Measurements from ENCODE around the gene AKIRIN1.

The AKIRIN1 gene

GRCh38 chr1:38997034-38997900, 6.2 kb downstream of the AKIRIN1 start:
- ChIA-PET POLR2A (interaction anchor here (0.5 kb wide), 1 partner anchor 463 kb away, joined by 3 read pairs; no protein-coding TSS in a partner anchor), CTCF (no interaction called here)
- TF ChIP-seq PKNOX1 (IDR thresholded peaks at IDR 0.05) (no peak), NFRKB (IDR thresholded peaks at IDR 0.05) (no peak), L3MBTL2 (conservative IDR thresholded peaks at IDR 0.05) (no peak), ARNT (IDR thresholded peaks at IDR 0.05) (no peak), ELF4 (IDR thresholded peaks at IDR 0.05) (no peak), FOXM1 (IDR thresholded peaks at IDR 0.05; ENCODE audit: borderline replicate concordance) (no peak), SP1 (IDR thresholded peaks at IDR 0.05) (no peak), FOXK2 (IDR thresholded peaks at IDR 0.05) (no peak), CTBP1 (IDR thresholded peaks at IDR 0.05; ENCODE audit: borderline replicate concordance) (no peak), SUZ12 (IDR thresholded peaks at IDR 0.05) (no peak), FOXA1 (IDR thresholded peaks at IDR 0.05) (no peak), BHLHE40 (IDR thresholded peaks at IDR 0.05; ENCODE audit: borderline replicate concordance) (no peak), HDGF (IDR thresholded peaks at IDR 0.05; ENCODE audit: borderline replicate concordance) (no peak), TARDBP (IDR thresholded peaks at IDR 0.05) (no peak), ZNF384 (IDR thresholded peaks at IDR 0.05) (no peak), LEF1 (IDR thresholded peaks at IDR 0.05; ENCODE audit: borderline replicate concordance) (no peak)
- no peak for DNase-seq (ENCODE audit: extremely low spot score)

GRCh38 chr1:38997901-38998190, 6.8 kb downstream of the AKIRIN1 start:
- CTCF ChIA-PET: no interaction called here
- TF ChIP-seq SUZ12 (IDR thresholded peaks at IDR 0.05): no peak
- TF ChIP-seq ARNT (IDR thresholded peaks at IDR 0.05): no peak
- TF ChIP-seq ELF4 (IDR thresholded peaks at IDR 0.05): no peak
- TF ChIP-seq L3MBTL2 (conservative IDR thresholded peaks at IDR 0.05): no peak
- no peak for TF ChIP-seq BHLHE40 (IDR thresholded peaks at IDR 0.05; ENCODE audit: borderline replicate concordance)
- no peak for TF ChIP-seq SP1 (IDR thresholded peaks at IDR 0.05)
- no peak for TF ChIP-seq CTBP1 (IDR thresholded peaks at IDR 0.05; ENCODE audit: borderline replicate concordance)
- no peak for TF ChIP-seq FOXM1 (IDR thresholded peaks at IDR 0.05; ENCODE audit: borderline replicate concordance)
- TF ChIP-seq HDGF (IDR thresholded peaks at IDR 0.05; ENCODE audit: borderline replicate concordance): no peak
- TF ChIP-seq FOXK2 (IDR thresholded peaks at IDR 0.05): no peak
- no peak for TF ChIP-seq FOXA1 (IDR thresholded peaks at IDR 0.05)
- no peak for TF ChIP-seq ZNF384 (IDR thresholded peaks at IDR 0.05)
- TF ChIP-seq NFRKB (IDR thresholded peaks at IDR 0.05): no peak
- TF ChIP-seq PKNOX1 (IDR thresholded peaks at IDR 0.05): no peak
- no peak for TF ChIP-seq LEF1 (IDR thresholded peaks at IDR 0.05; ENCODE audit: borderline replicate concordance)
- no peak for TF ChIP-seq TARDBP (IDR thresholded peaks at IDR 0.05)
- no peak for DNase-seq (ENCODE audit: extremely low spot score)
- POLR2A ChIA-PET: no interaction called here

- POLR2A ChIA-PET: interaction anchor here (1.4 kb wide), 1 partner anchor 128 kb away, joined by 3 read pairs; the partner anchor contains the start of gene MYCBP
- no peak for DNase-seq (ENCODE audit: extremely low spot score)
- CTCF ChIA-PET: no interaction called here
- no peak for TF ChIP-seq ARNT (IDR thresholded peaks at IDR 0.05)
- no peak for TF ChIP-seq ELF4 (IDR thresholded peaks at IDR 0.05)
- no peak for TF ChIP-seq PKNOX1 (IDR thresholded peaks at IDR 0.05)
- TF ChIP-seq SUZ12 (IDR thresholded peaks at IDR 0.05): no peak
- no peak for TF ChIP-seq FOXA1 (IDR thresholded peaks at IDR 0.05)
- no peak for TF ChIP-seq LEF1 (IDR thresholded peaks at IDR 0.05; ENCODE audit: borderline replicate concordance)
- TF ChIP-seq SP1 (IDR thresholded peaks at IDR 0.05): no peak
- no peak for TF ChIP-seq BHLHE40 (IDR thresholded peaks at IDR 0.05; ENCODE audit: borderline replicate concordance)
- no peak for TF ChIP-seq L3MBTL2 (conservative IDR thresholded peaks at IDR 0.05)
- no peak for TF ChIP-seq FOXK2 (IDR thresholded peaks at IDR 0.05)
- TF ChIP-seq NFRKB (IDR thresholded peaks at IDR 0.05): no peak
- TF ChIP-seq FOXM1 (IDR thresholded peaks at IDR 0.05; ENCODE audit: borderline replicate concordance): no peak
- TF ChIP-seq ZNF384 (IDR thresholded peaks at IDR 0.05): no peak
- no peak for TF ChIP-seq CTBP1 (IDR thresholded peaks at IDR 0.05; ENCODE audit: borderline replicate concordance)
- no peak for TF ChIP-seq TARDBP (IDR thresholded peaks at IDR 0.05)
- TF ChIP-seq HDGF (IDR thresholded peaks at IDR 0.05; ENCODE audit: borderline replicate concordance): no peak
Observed at GRCh38 chr1:39001516-39002421, 10.7 kb downstream of the AKIRIN1 start.

DNA sequence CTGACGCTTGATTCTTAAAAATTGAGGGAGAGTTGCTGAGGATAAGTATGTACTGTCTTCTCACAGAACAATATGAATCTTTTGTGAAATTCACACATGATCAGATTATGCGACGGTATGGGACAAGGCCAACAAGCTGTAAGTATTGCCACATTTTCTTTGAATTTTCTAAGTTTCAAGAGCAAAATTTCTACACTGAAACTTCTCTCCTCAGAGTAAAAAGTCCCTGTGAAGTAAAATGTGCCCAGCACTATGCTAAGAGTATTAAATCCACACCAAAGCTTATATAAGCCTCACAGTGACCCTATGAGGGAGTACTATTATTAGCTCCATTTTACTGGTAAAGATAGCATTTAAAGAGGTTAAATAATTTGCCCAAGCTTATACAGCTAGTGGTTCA, 12.2 kb downstream of the AKIRIN1 start:
- DNase-seq (ENCODE audit: extremely low spot score): no peak
- ChIA-PET CTCF (no interaction called here), POLR2A (interaction anchor here (0.7 to 1.4 kb wide), 2 partner anchors 23 to 130 kb away, joined by 3 read pairs; partner anchors contain the start of genes MYCBP and NDUFS5)
- TF ChIP-seq FOXA1 (IDR thresholded peaks at IDR 0.05) (no peak), FOXM1 (IDR thresholded peaks at IDR 0.05; ENCODE audit: borderline replicate concordance) (no peak)

DNA sequence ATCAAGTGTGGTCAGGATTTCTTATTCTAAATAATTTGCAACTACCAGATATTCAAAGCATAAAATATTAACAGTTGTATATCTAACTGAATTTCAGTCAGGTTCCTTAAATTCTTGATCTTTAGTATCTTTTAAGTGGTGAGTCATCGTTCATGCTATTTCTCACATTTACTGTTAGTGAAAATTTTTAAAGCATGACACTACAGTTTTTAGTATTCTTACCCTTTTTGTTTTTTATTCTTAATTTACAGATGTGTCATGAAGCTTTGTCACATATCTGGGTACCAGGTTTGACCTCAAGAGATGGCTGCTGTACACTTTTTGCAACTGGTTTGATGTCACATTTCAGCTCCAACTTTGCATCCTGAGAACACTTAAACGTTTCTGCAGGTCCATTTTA, 12.7 kb downstream of the AKIRIN1 start:
- POLR2A ChIA-PET: interaction anchor here (1.3 kb wide), 1 partner anchor 22 kb away, joined by 4 read pairs; the partner anchor contains the start of gene NDUFS5
- TF ChIP-seq CTBP1 (IDR thresholded peaks at IDR 0.05; ENCODE audit: borderline replicate concordance) (no peak), FOXK2 (IDR thresholded peaks at IDR 0.05) (no peak), SP1 (IDR thresholded peaks at IDR 0.05) (no peak), SUZ12 (IDR thresholded peaks at IDR 0.05) (no peak)
- CTCF ChIA-PET: no interaction called here
- DNase-seq (ENCODE audit: extremely low spot score): no peak

All from HEK293T (cell line).